ENCODE data around the gene AIRE.
"Not testable (repeated sequence)": the region's sequence is repeated elsewhere in the genome, so short reads cannot be mapped to it uniquely, and the experiment has no call there.

The AIRE gene

GRCh38 chr21:44338971-44339910 lies 53.6 kb downstream of the AIRE start, which contains the start of gene CFAP410:
CFAP410 (minus strand) TSS chr21:44339390; CDS start chr21:44339194, 196 bp downstream.
- peak; percentile 95 for DNase-seq (ENCODE audit: low spot score)

GRCh38 chr21:44341726-44342458 lies 56.2 kb downstream of the AIRE start:
- not testable (repeated sequence) for DNase-seq (ENCODE audit: low spot score)

- DNase-seq (ENCODE audit: low spot score) = not testable (repeated sequence)
Measured at GRCh38 chr21:44342981-44343380, 57.3 kb downstream of the AIRE start.

- no peak for DNase-seq (ENCODE audit: low spot score)
Measured at GRCh38 chr21:44344541-44345183, 59.0 kb downstream of the AIRE start.

GRCh38 chr21:44345495-44345894 lies 59.8 kb downstream of the AIRE start:
- no peak for DNase-seq (ENCODE audit: low spot score)

- no peak for DNase-seq (ENCODE audit: low spot score)
Measured at GRCh38 chr21:44347911-44348451, 62.3 kb downstream of the AIRE start.
